MCF 10A (cell line): Measurements from ENCODE around the gene IGLON5. TPM values are rescaled to one million over a fixed set of nuclear protein-coding genes. Genes with fewer than 3 reads are reported as not detected.

Experiments
- BruUV-seq: library from RNA; stranded (reverse); fragments of 400-500 nt; replicated peaks from 2 replicates; lab custom pipeline; 2021; lab: Mats Ljungman, UMichigan
- CTCF ChIA-PET: fragments of 300-600 bp; sonication (Branson Sonifier 250); formaldehyde crosslinking; extraction: SDS; loops from one replicate; lab custom pipeline; 2021; ENCODE audit warnings: antibody characterized with exemption, inconsistent platforms; lab: Yijun Ruan, JAX
- POLR2A ChIA-PET: fragments of 300-600, 350-650 bp; sonication (Branson Sonifier 250); formaldehyde crosslinking; extraction: SDS; loops from one replicate; lab custom pipeline; 2020; ENCODE audit warnings: antibody characterized with exemption, inconsistent platforms; lab: Yijun Ruan, JAX
- DNase-seq: peaks from one replicate; pipeline ENCODE4 v3.0.0-alpha.2; 2018; ENCODE audit not compliant: unreplicated experiment
- H3K27ac Mint-ChIP-seq: one replicate; pipeline ENCODE4 v1.8.0; 2022; ENCODE audit warnings: mild to moderate bottlenecking, low read depth, mixed read lengths; ENCODE audit not compliant: unreplicated experiment
- H3K27me3 Mint-ChIP-seq: one replicate; pipeline ENCODE4 v1.8.0; 2022; ENCODE audit warnings: mixed read lengths; ENCODE audit not compliant: insufficient read depth, unreplicated experiment
- H3K36me3 Mint-ChIP-seq: one replicate; pipeline ENCODE4 v1.8.0; 2022; ENCODE audit warnings: mild to moderate bottlenecking, moderate library complexity, mixed read lengths; ENCODE audit not compliant: insufficient read depth, unreplicated experiment
- H3K4me1 Mint-ChIP-seq: one replicate; pipeline ENCODE4 v1.8.0; 2022; ENCODE audit warnings: mixed read lengths; ENCODE audit not compliant: insufficient read depth, unreplicated experiment
- H3K4me3 Mint-ChIP-seq: one replicate; pipeline ENCODE4 v1.8.0; 2022; ENCODE audit warnings: mild to moderate bottlenecking, moderate library complexity, mixed read lengths; ENCODE audit not compliant: unreplicated experiment
- H3K9me3 Mint-ChIP-seq: one replicate; pipeline ENCODE4 v1.8.0; 2022; ENCODE audit warnings: mixed read lengths; ENCODE audit not compliant: unreplicated experiment
- intact Hi-C: fragments of 100-400 bp; cut with micrococcal nuclease; formaldehyde crosslinking; loops from 2 replicates; pipeline ENCODE4 v1.14.1; 2022
- total RNA-seq: library from RNA; stranded (reverse); gene quantifications from 2 replicates; pipeline ENCODE4 v1.2.3, GENCODE V29; 2022
- TF ChIP-seq, protein P1 (sequence below): fragments of 200-600 bp; IDR thresholded peaks from one replicate; pipeline ENCODE4 v1.8.0; 2022; ENCODE audit warnings: antibody characterized with exemption, mild to moderate bottlenecking; ENCODE audit not compliant: unreplicated experiment

The IGLON5 gene
- total RNA-seq, 1 experiment from 2014 or later = not detected

GRCh38 chr19:51301266-51301665, 10.2 kb upstream of the IGLON5 start:
- Mint-ChIP-seq H3K9me3 (peaks cover 15% of the 10 kb centered on the region), H3K36me3 (no peaks in the 10 kb centered on the region), H3K4me1 (no peaks in the 10 kb centered on the region), H3K27me3 (no peaks in the 10 kb centered on the region), H3K27ac (no peak overlapping the region), H3K4me3 (no peak overlapping the region)
- intact Hi-C loops = no loop called here
- ChIA-PET CTCF (interaction anchor here (0.9 to 1.3 kb wide), 2 partner anchors 9 to 37 kb away, joined by 4 to 5 read pairs; no protein-coding TSS in a partner anchor), POLR2A (no interaction called here)
- no TSS peak for BruUV-seq
- TF ChIP-seq, protein P1, sequence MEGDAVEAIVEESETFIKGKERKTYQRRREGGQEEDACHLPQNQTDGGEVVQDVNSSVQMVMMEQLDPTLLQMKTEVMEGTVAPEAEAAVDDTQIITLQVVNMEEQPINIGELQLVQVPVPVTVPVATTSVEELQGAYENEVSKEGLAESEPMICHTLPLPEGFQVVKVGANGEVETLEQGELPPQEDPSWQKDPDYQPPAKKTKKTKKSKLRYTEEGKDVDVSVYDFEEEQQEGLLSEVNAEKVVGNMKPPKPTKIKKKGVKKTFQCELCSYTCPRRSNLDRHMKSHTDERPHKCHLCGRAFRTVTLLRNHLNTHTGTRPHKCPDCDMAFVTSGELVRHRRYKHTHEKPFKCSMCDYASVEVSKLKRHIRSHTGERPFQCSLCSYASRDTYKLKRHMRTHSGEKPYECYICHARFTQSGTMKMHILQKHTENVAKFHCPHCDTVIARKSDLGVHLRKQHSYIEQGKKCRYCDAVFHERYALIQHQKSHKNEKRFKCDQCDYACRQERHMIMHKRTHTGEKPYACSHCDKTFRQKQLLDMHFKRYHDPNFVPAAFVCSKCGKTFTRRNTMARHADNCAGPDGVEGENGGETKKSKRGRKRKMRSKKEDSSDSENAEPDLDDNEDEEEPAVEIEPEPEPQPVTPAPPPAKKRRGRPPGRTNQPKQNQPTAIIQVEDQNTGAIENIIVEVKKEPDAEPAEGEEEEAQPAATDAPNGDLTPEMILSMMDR = no peak
- DNase-seq = no peak

GRCh38 chr19:51305479-51305878, 6.0 kb upstream of the IGLON5 start:
- Mint-ChIP-seq H3K4me1 (no peaks in the 10 kb centered on the region), H3K9me3 (peaks cover 44% of the 10 kb centered on the region), H3K4me3 (no peak overlapping the region), H3K36me3 (no peaks in the 10 kb centered on the region), H3K27me3 (no peaks in the 10 kb centered on the region), H3K27ac (no peak overlapping the region)
- no TSS peak for BruUV-seq
- intact Hi-C loops = no loop called here
- TF ChIP-seq, protein P1 = no peak
- no peak for DNase-seq
- POLR2A ChIA-PET = no interaction called here
- CTCF ChIA-PET = interaction anchor here (0.6 kb wide), 1 partner anchor 88 kb away, joined by 5 read pairs; no protein-coding TSS in a partner anchor

- H3K27ac Mint-ChIP-seq = no peak overlapping the region
- H3K4me3 Mint-ChIP-seq = no peak overlapping the region
- BruUV-seq = no TSS peak
- no peaks in the 10 kb centered on the region for H3K27me3 Mint-ChIP-seq
- ChIA-PET CTCF (interaction anchor here (0.6 kb wide), 1 partner anchor 157 kb away, joined by 4 read pairs; no protein-coding TSS in a partner anchor), POLR2A (no interaction called here)
- H3K36me3 Mint-ChIP-seq = peaks cover 6% of the 10 kb centered on the region
- H3K9me3 Mint-ChIP-seq = peaks cover 34% of the 10 kb centered on the region
- intact Hi-C loops = no loop called here
- TF ChIP-seq, protein P1 = no peak
- no peak for DNase-seq
- H3K4me1 Mint-ChIP-seq = no peaks in the 10 kb centered on the region
These were observed 5.2 kb downstream of the IGLON5 start for GRCh38 chr19:51316688-51317087.

DNA sequence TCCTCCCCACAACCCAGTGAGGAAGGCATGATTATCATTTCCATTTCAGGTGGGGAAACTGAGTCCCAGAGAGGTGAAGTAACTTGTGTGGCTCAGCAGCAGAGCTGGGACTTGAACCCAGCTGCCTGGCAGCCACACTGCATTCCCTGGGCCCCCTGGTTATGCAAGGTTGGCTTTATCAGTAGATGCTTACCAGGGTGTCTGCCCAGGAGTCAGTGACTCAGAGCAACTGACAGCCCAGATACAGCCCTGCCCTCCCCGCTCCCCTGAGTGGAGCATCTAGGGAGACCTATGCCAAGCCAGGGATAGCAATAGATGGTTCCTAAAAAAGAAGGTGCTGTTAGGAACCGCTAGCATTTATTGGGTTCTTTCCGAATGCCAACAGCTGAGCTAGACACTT, 5.9 kb downstream of the IGLON5 start:
- Mint-ChIP-seq H3K27me3 (no peaks in the 10 kb centered on the region), H3K9me3 (peaks cover 40% of the 10 kb centered on the region), H3K4me3 (no peak overlapping the region), H3K4me1 (no peaks in the 10 kb centered on the region), H3K27ac (no peak overlapping the region), H3K36me3 (peaks cover 6% of the 10 kb centered on the region)
- BruUV-seq = no TSS peak
- intact Hi-C loops = no loop called here
- no peak for DNase-seq
- CTCF ChIA-PET = interaction anchor here (0.6 kb wide), 2 partner anchors 47 to 156 kb away, joined by 3 to 4 read pairs; no protein-coding TSS in a partner anchor
- TF ChIP-seq, protein P1 = no peak
- POLR2A ChIA-PET = no interaction called here
